T-helper 2 cell (primary cell): ENCODE measurements around the gene NFYC.

Experiments used
- DNase-seq, 5 experiments: peaks; one replicate each; pipeline versions ENCODE4 v3.0.0 to v3.0.0-alpha.2; 2012 to 2022

The NFYC gene

GRCh38 chr1:40762144-40762923 lies 70.8 kb downstream of the NFYC start:
- no peak for DNase-seq

- peak in 1 of 5 experiments; percentile 50 for DNase-seq
These were observed 72.4 kb downstream of the NFYC start for GRCh38 chr1:40763742-40764532.

GRCh38 chr1:40764981-40765380 lies 73.5 kb downstream of the NFYC start:
- no peak for DNase-seq

- no peak for DNase-seq
These were observed 74.5 kb downstream of the NFYC start for GRCh38 chr1:40766017-40766416.

DNA sequence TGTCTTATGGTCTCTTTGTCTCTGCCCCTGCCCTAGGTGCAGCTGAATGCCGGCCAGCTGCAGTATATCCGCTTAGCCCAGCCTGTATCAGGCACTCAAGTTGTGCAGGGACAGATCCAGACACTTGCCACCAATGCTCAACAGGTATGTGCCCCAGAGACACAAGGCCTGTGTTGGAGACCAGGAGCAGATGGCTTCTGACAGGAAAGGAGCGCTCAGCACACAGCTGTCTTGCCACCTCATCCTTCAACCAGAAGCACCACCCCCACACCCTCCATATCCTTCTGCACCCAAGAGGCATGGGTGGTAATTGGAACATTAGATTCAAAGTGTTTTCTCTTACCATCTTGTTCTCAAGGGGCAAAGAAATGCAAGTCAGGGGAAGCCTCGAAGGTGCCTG lies 75.1 kb downstream of the NFYC start:
- DNase-seq = no peak

DNA sequence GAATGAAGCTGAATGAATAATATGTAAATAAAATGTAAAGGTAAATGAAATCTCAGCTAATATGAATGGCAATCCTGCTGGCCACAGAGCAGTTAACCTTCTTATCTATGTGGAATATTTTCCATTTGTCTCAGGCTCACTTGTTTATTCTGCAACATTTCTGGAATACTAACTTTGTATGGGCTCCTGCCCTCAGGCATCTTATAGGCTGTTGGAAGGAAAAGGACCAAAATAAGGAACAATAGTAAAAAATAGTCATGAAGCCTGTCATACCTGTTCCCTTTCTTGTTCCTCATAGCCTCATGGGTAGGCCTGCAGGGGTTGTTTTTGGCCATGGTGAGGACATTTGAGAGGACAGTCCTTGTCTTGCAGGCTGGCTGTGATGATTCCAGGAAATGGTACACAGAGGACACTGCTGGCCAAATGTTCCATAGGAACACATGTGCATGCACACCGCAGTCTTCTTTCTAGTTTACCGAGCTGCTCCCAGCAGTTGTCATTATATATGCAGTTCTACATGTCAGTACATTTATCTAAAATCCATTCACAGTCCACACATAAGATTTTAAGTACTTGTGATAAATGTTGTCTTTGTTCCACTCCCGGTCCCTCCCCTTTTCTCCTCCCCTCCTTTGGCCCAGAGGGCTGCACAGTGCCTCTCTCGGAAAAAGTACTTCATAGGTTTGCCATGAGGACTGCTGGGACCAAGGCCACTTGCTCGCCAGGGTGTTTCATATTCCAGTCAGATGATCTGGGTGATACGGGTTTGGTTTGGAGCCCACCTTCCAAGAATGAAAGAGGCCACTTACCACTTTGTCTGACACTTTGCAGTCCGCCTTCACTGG lies 76.9 kb downstream of the NFYC start:
- no peak for DNase-seq

GRCh38 chr1:40769815-40770214 lies 78.3 kb downstream of the NFYC start:
- DNase-seq = no peak

DNA sequence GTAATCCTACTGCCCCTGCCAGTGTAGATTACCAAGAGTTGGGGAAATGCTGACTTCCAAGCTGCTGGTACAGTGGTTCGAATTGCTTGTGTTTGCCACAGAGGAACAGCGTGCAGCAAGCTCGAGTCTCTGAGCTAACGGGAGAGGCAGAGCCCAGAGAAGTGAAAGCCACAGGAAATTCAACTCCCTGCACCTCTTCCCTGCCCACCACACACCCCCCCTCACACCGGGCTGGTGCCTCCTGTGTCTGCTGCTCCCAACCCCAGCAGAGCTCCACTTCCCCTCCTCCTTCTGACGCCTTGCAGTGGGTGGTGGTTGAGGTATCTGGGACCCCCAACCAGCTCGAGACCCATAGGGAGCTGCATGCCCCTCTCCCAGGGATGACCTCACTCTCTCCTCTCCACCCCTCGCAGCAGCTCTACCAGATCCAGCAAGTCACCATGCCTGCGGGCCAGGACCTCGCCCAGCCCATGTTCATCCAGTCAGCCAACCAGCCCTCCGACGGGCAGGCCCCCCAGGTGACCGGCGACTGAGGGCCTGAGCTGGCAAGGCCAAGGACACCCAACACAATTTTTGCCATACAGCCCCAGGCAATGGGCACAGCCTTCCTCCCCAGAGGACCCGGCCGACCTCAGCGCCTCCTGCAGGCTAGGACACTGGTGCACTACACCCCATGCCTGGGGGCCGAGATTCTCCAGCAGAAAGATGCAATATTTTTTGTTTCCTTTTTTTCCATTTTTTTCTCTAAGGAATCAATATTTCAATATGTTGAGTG lies 79.0 kb downstream of the NFYC start:
- DNase-seq = no peak

GRCh38 chr1:40772146-40772955 lies 80.8 kb downstream of the NFYC start:
- no peak for DNase-seq

- no peak for DNase-seq
These were observed 82.3 kb downstream of the NFYC start for GRCh38 chr1:40773748-40774265.

DNA sequence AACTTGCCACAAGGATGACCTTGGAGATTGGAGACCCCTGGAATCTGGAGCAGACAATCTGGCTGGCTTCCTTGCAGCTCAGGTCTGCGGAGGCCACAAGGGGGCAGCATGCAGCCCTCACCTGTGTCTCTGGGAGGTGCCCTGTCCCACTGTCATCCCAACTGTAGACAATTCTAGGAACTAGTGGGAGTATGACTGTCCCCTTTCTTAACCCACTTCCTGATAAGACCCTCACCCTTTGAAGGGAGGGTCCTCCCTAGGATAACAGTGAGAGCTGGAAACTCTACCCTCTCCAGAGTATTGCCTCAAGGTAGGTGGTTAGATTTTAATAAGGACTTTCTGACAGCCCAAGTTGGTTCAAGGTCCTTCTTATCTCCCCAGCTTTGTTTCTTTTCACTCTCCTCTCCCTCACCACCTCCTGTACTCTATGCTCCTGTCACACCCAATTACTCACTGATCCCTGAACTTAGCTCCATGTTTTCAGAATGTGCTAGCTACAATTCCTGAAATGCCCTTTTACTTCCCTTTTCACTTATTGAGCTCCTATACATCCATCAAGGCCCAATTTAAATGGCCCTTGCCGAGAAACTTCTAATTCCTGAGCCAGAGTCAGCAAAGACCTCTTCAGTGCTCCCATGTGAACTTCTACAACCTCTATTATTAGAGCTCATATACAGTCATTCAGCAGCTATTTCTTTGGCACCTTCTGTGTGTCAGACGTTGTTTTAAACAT lies 82.9 kb downstream of the NFYC start:
- peak; percentile 32 to 53 (median 48) for DNase-seq

GRCh38 chr1:40776236-40777072 lies 85.0 kb downstream of the NFYC start:
- DNase-seq = no peak

GRCh38 chr1:40777224-40777970 lies 85.9 kb downstream of the NFYC start:
- no peak for DNase-seq

GRCh38 chr1:40780678-40781607 lies 89.4 kb downstream of the NFYC start:
- no peak for DNase-seq

GRCh38 chr1:40781608-40781971 lies 90.1 kb downstream of the NFYC start:
- DNase-seq = no peak

- DNase-seq = no peak
These were observed 91.0 kb downstream of the NFYC start for GRCh38 chr1:40782371-40782956.
